ENCODE results near the gene EXOC3L4. TPM values are rescaled to one million over a fixed set of nuclear protein-coding genes. Genes with fewer than 3 reads are reported as not detected.

Gene EXOC3L4
- polyA plus RNA-seq, 1 donor from 2014 or later, result not detected

GRCh38 chr14:103091041-103091882 lies 3.3 kb upstream of the EXOC3L4 start:
- TF ChIP-seq MXI1 (conservative IDR thresholded peaks at IDR 0.05; ENCODE audit: poor library complexity, severe bottlenecking), result no peak
- TF ChIP-seq TAF1 (IDR thresholded peaks at IDR 0.05; ENCODE audit: low read depth), result no peak
- TF ChIP-seq EP300 (conservative IDR thresholded peaks at IDR 0.05; ENCODE audit: poor library complexity, severe bottlenecking), result no peak
- TF ChIP-seq CTCF (IDR thresholded peaks at IDR 0.05; ENCODE audit: poor library complexity, severe bottlenecking), result no peak
- no peak for TF ChIP-seq POLR2AphosphoS5 (IDR thresholded peaks at IDR 0.05)
- TF ChIP-seq RAD21 (conservative IDR thresholded peaks at IDR 0.05), result no peak
- no peak for TF ChIP-seq REST (IDR thresholded peaks at IDR 0.05; ENCODE audit: borderline replicate concordance)
- TF ChIP-seq SMC3 (conservative IDR thresholded peaks at IDR 0.05; ENCODE audit: poor library complexity), result no peak
- no peaks in the 10 kb centered on the region for H3K79me2 ChIP-seq (replicated peaks; ENCODE audit: insufficient read depth, low read length)
- H3K36me3 ChIP-seq (ENCODE audit: insufficient read depth, low read length), result no peaks in the 10 kb centered on the region
- no peaks in the 10 kb centered on the region for H4K20me1 ChIP-seq (ENCODE audit: insufficient read depth)
- no peak overlapping the region for H3K27ac ChIP-seq (ENCODE audit: low read length)
- no peak overlapping the region for H3K9ac ChIP-seq (ENCODE audit: low read length)
- no peaks in the 10 kb centered on the region for H3K9me3 ChIP-seq (ENCODE audit: low read length)
- no peaks in the 10 kb centered on the region for H3F3A ChIP-seq (ENCODE audit: insufficient read depth, low read length, poor library complexity, severe bottlenecking)
- H3K4me3 ChIP-seq (ENCODE audit: low read length), result no peak overlapping the region
- no peaks in the 10 kb centered on the region for H3K27me3 ChIP-seq (ENCODE audit: insufficient read depth, low read depth, low read length)
- H3K9me2 ChIP-seq (ENCODE audit: insufficient read depth, low read length), result no peaks in the 10 kb centered on the region
- no peak overlapping the region for H3K4me2 ChIP-seq (ENCODE audit: low read length)
- H2AFZ ChIP-seq (ENCODE audit: low read depth, low read length), result no peak overlapping the region

GRCh38 chr14:103091883-103092222 lies 2.7 kb upstream of the EXOC3L4 start:
- Histone ChIP-seq H3K4me3 (ENCODE audit: low read length) (no peak overlapping the region), H3K27me3 (ENCODE audit: insufficient read depth, low read depth, low read length) (no peaks in the 10 kb centered on the region), H3K9me3 (ENCODE audit: low read length) (no peaks in the 10 kb centered on the region), H3K27ac (ENCODE audit: low read length) (no peak overlapping the region), H3K9ac (ENCODE audit: low read length) (no peak overlapping the region), H4K20me1 (ENCODE audit: insufficient read depth) (no peaks in the 10 kb centered on the region), H2AFZ (ENCODE audit: low read depth, low read length) (no peak overlapping the region), H3K4me2 (ENCODE audit: low read length) (no peak overlapping the region), H3K79me2 (replicated peaks; ENCODE audit: insufficient read depth, low read length) (no peaks in the 10 kb centered on the region), H3F3A (ENCODE audit: insufficient read depth, low read length, poor library complexity, severe bottlenecking) (no peaks in the 10 kb centered on the region), H3K36me3 (ENCODE audit: insufficient read depth, low read length) (no peaks in the 10 kb centered on the region), H3K9me2 (ENCODE audit: insufficient read depth, low read length) (no peaks in the 10 kb centered on the region)
- TF ChIP-seq REST (IDR thresholded peaks at IDR 0.05; ENCODE audit: borderline replicate concordance) (no peak), TAF1 (IDR thresholded peaks at IDR 0.05; ENCODE audit: low read depth) (no peak)

Measured in neural cell (in vitro differentiated cells).